Stimulated activated CD4-positive, alpha-beta T cell treated with anti-CD3 and anti-CD28 coated beads, TNF-alpha, amount 100 ng/mL, for 24 hours (primary cell): ENCODE measurements around the gene OR10R2.
"Not testable (repeated sequence)": the region's sequence is repeated elsewhere in the genome, so short reads cannot be mapped to it uniquely, and the experiment has no call there.

ENCODE experiments used
- DNase-seq, 3 experiments: peaks; one replicate each; pipeline ENCODE4 v3.0.0-alpha.2; 2020; ENCODE audit warnings: low read depth in 3 of 3

Gene OR10R2, protein sequence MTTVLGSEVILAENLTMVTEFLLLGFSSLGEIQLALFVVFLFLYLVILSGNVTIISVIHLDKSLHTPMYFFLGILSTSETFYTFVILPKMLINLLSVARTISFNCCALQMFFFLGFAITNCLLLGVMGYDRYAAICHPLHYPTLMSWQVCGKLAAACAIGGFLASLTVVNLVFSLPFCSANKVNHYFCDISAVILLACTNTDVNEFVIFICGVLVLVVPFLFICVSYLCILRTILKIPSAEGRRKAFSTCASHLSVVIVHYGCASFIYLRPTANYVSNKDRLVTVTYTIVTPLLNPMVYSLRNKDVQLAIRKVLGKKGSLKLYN

DNA sequence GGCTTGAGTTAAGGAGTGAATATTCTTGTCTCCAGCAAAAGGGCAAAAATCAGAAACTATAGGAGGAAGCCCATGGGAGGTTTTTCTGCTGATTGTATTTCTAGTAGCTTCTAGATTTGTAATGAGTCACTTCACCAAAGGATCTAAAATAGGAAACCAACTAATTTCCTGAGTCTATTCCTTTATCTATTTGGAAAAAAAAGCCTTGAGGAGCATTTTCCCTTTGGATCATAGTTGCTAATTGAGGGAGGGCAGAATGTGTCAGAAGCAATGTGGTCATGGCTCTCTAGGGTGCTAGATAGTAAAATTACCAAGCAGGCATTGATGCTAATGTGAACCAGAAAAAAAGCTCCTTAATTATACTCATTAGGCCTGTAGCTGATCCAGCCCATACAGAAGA, at the start of gene OR10R2:
OR10R2 (plus strand) TSS at position 301 of the 400 bp plus-strand sequence. CDS start 106 bp downstream, outside the sequence.
- DNase-seq: no peak

DNA sequence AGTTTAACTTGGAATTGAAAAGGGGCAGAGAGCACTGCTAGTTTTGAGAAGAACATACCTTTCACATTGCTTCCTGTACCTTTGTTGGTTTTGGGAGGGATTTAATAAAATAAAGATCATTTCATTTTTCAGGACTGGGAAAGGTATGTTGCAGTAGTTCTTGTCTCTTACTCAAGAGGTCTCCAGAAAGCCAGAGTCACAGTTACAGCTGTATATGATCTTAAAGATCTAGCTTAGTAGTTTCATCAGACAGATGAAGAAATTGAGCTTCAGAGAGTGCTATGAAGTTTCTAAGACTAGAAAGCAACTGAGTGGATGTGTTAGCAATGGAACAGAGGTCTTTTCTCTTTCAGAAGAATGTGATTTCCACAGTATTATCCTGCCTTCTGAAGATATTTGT, 47.0 kb upstream of the OR10R2 start:
- DNase-seq: no peak

DNA sequence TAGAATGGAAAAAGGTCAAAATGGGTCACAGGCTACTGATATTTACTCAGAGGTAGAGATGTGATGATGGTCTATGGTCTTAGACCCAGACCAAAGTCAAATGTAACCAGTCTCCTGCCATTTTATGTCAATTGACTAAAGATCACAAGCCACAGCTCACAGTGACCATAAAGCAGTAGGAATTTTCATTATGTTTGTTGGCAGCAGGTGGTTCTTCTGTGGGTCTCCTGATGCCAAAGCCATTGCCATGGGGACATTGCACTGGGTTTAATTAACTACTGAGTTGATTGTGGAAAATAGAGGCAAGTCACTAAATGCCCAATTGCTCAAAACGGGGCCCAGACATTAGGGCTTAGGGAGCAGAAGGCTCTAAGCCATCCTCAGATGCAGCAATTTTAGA, 45.9 kb upstream of the OR10R2 start, which contains the start of gene OR10K2:
OR10K2 (minus strand) TSS at position 101 of the 400 bp plus-strand sequence. CDS start 5,371 bp downstream, outside the sequence.
- DNase-seq: no peak

DNA sequence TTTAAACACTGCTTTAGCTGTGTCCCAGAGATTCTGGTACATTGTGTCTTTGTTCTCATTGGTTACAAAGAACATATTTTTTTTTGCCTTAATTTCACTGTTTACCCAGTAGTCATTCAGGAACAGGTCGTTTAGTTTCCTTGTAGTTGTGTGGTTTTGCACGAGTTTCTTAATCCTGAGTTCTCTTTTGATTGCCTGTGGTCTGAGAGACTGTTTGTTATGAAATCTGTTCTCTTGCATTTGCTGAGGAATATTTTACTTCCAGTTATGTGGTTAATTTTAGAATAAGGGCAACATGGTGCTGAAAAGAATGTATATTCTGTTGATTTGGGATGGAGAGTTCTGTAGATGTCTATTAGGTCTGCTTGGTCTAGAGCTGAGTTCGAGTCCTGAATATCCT, 41.9 kb upstream of the OR10R2 start:
- not testable (repeated sequence) for DNase-seq

DNA sequence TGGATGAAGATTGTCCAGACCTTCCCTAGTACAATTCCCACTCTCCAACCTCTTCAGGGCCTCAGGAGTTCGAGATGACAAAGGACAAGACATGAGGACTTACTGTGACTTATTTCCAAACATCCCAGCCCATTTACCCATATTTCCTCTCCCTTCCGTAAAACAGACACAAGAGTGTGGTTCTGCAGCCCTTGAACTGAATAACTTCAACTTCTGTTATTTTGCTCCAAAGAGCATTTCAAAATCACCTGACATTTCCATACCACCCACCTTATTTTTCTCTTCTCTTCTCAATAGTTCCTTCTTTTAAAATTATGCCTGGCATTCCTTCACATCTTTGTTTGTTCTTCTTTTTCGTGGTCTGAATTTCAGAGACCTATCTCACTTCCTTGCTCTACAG, 37.3 kb upstream of the OR10R2 start:
- DNase-seq: no peak

DNA sequence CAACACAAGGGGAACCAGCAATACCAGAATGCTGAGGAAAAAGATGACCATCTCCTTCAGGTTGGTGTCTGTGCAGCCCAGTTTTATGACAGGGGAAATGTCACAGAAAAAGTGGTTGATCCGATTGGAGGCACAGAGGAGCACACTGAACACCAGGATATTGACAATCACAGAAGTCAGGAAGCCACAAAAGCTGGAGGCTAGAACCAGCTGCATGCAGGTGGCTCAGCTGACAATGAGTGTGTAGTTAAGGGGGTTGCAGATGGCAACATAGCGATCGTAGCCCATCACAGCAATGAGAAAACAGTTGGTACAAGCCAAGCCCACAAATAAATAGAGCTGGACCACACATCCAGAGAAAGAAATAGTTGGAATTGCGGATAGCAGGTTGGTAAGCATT, 26.6 kb upstream of the OR10R2 start:
- DNase-seq: no peak

DNA sequence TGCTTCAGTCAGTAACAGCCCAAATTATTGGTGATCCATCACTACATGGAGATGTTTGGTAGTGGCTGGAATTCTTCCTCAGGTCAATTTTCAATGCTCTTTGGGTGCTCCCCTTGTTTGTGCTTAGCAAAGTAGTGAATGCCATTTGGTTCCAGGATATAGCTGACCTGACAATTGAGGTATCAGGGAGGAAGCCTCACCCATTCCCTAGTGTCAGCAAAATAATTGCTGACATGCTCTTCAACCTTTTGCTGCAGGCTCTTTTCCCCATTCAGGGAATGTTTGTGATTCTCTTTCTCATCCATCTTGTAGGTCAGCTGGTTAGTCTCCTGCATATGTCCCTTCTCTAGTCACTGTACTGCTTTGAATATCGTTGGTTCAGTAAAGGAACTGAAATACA, 17.5 kb upstream of the OR10R2 start:
- no peak for DNase-seq

DNA sequence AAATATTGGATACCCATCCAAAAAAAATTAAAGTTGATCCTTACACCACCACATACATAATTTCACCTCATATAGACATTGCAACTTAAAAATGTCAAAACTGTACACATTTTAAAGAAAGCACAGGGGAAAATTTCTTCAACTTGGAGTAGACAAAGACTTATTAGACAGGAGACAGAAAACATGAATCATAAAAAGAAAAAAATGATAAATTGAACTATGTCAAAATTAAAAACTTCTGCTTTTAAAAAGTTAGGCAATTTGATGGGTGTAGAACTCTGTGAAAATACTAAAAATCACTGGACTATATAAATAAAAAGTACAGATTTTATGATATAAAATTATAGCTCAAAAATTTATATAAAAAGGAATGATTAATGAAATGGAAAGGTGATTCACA, 14.8 kb upstream of the OR10R2 start:
- no peak for DNase-seq

DNA sequence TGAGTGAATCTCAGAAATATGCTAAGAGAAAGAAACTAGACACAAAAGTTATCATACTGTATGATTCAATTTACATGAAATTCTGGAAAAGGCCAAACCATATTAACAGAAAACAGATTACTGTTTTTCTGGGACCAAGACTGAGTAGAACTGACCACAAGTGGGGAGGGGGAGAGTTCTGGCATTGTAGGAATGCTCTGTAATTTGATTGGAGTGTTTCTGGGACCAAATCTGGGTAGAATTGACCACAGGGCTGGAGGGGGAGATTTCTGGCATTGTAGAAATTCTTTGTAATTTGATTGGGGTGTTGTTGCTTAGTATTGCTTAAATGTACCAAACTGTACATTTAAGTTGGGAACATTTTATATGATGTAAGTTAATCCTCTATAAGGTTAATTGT, 13.8 kb upstream of the OR10R2 start:
- DNase-seq: no peak

DNA sequence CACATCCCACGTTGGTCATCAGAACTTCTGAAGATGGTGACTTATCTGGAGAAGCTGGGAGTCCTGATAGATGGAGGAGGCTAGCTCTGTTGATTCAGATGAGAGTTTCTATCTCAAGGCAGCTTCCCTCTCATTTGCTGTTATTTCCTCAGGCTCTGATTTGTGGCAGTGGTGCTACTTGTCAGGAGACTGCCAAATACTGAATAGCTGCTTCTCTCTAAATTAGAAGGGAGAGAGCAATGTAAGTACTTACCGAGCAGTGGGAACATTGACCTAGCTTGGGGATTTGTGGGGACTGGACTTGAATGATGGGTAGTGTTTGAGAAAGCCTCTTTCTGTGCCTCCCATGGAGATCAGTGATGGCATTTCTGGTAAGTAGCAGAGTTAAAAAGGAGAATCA, 10.5 kb upstream of the OR10R2 start, which contains the start of gene OR10K1:
OR10K1 (plus strand) TSS at position 301 of the 400 bp plus-strand sequence. CDS start 3,728 bp downstream, outside the sequence.
- no peak for DNase-seq

DNA sequence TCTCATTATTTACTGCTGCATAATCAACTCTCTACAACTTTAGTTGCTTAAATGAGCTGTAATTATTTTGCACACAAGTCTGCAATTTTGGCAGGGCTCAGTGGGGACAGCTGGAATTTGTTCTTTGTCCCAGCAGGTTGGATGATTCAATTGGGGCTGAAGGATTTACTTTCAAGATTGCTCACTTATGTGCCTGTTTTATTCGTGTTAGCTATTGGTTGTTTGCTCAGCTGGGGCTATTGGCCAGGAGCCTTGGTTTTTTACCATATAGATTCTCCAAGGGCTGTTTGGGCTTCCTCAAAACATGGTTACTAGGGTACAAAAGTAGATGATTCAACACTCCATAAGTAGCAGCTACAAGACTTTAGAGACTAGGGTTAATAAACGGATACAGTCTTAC, 13.4 kb downstream of the OR10R2 start:
- no peak for DNase-seq

DNA sequence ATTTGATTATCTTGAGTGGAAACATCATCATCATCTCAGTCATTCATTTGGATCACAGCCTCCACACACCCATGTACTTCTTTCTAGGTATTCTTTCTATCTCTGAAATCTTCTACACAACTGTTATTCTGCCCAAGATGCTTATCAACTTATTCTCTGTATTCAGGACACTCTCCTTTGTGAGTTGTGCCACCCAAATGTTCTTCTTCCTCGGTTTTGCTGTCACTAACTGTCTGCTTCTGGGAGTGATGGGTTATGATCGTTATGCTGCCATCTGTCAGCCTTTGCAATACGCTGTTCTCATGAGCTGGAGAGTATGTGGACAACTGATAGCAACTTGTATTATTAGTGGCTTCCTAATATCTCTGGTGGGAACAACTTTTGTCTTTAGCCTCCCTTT, 19.3 kb downstream of the OR10R2 start:
- DNase-seq: no peak

DNA sequence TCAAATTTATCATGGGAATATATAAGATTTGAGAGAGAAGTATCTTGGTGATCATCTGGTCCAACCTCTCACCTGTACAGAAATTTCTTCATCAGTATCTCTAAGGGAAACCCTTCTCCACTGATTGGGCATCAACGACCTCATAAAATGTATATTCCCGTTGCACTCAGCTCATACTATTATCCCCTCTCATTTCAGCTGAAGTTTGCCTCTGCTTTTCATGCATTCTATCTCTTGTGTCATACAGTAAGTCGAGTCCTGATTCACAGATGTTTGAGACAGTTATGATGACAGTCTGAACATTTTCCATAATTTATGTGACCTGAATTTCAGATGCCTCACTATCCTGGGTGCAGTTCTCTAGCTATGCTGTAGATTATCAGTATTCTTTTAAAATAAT, 21.0 kb downstream of the OR10R2 start:
- DNase-seq: no peak

DNA sequence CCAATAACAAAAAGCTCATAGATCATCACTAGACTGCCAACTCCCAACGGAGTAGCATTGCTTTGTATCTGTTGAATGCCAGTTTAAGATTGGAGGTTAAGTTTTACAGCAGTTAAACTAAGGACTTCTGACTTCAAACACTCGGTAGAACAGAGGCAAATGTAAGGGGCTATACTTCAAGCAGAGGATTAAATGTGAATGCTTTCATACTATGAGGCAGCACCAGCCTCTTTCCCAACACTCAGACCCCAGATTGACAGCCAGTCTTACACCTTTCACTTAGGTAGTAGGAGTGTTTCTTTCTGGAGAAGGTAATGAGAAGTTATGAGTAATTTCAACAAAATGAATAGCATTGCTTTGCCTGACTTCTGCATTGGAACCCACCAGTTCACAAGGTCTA, 22.8 kb downstream of the OR10R2 start:
- no peak for DNase-seq

DNA sequence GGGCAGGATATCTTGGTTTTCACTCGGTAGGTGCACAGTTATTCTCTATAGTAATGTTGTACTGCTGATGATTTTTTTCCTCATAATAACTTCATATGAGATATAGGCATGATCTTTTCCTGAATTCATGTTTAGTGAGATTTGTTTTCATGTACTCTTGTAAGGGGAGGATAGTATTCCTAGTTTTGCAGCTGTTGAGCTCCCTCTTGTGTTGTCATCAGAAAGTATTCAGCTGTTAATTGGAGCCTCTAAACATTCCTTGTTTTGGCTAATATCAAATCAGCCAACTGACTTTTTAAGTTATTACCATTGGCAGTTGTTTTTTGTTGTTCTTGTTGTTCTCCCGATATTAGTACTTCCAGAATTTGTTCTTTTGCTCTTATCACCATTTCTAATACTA, 24.4 kb downstream of the OR10R2 start:
- DNase-seq: no peak

DNA sequence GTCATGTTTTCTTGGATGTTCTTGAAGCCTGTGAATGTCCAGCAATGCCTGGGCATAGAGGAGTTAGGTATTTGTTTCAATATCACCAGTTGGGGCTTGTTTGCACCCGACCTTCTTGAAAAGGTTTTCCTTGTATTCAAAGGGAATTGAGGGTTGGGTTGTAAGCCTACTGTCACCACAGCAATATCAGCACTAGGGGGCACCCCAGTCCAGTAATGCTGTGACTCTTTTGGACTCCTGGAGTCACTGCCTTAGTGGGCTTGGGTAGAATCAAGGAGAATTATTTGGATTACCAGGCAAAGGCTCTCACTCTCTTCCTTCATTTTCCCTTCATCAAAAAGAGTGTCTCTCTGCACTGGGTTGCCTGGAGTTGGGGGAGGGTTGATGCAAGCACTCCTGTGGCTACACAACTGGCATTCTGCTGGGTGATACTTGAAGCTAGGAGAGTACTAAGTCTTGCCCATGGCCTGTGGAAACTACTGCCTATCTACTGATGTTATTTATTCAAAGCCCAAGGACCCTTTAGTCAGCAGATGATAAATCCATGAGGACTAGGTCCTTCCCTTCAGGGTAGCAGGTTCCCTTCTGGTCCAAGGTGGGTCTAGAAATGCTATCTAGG, 34.5 kb downstream of the OR10R2 start:
- peak; percentile 6 to 44 (median 25) for DNase-seq

DNA sequence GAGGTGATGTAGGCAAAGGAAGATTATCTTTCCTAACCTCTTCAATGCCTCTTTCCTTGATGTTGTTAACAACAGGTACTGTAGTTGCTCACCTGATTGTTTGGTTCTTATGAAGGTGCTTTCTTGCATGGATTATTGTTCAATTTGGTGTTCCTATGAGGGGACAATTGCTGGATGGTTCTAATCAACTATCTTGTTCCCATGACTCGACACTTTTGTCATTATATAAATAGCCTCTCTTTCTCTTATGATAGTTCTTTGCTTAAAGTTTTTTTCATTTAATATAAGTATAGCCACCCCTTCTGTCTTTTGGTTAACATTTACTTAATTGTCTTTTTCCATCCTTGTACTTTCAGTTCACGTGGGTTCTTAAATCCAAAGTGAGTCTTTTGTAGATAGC, 35.5 kb downstream of the OR10R2 start:
- no peak for DNase-seq

DNA sequence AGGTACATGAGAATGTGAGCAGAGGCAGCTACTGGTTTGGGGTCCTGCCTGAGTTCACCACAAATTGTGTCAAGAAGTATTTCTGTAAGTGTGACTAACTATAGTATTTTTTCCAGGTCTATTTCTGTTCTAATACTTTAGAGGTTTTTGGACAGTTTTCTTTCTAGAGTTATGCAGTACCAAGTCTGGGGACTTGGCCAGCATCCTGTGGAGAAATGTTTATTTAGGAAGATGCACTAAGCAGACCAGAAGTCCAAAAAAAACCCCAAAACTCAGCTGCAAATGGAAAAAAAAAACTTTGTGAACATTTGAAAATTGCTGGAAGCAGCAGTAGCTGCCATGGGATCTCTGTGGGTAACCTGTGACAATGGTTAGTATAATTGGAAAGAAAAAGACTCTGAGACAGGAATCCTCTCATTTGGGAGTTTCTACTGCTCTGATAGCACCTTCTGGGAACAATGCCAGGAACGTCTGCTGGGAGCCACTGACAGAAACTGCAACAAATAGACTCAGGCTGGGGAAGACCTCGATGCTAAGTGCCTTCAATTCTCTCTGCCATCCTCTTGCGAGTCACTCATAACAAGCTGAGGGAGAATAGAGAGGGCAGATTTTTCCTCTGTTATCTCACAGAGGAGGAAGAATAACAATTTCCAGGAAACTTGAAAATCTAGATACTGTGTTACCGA, 37.6 kb downstream of the OR10R2 start:
- no peak for DNase-seq

DNA sequence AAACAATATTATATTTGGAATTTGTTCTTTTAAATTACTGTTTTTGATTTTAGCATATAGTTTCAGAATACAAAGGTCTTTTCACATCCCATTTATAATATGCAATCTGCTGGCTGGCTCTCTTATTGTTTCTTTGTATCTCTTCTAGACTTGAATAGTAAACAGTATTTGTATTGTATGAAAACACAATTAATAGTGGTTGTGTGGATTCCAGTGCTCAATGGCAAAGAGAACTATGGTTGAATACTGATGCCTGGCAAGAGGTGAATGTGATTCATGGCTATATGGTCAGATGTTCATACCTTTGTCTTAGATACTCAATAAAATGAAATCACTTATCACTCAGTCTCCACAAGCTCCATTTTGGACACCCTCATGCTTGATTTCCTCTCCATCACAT, 44.9 kb downstream of the OR10R2 start:
- no peak for DNase-seq

DNA sequence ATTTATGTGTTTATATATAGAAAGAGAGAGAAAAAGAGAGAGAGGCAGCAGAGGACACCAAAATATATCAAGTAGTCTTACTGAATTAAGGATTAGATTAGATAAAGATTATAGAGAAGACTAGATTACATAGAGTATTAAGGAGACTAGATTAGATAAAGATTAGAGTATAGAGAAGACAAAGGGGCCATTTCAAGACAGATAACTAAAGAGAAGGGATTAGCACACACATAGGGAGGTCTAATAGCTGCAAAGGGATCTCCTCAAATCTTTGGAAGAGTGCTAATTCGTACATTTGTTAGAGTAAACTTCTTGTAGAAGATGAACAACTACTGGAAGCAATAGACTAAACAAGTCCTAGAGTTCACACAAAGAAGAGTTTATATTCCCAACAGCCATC, 48.0 kb downstream of the OR10R2 start:
- DNase-seq: no peak

DNA sequence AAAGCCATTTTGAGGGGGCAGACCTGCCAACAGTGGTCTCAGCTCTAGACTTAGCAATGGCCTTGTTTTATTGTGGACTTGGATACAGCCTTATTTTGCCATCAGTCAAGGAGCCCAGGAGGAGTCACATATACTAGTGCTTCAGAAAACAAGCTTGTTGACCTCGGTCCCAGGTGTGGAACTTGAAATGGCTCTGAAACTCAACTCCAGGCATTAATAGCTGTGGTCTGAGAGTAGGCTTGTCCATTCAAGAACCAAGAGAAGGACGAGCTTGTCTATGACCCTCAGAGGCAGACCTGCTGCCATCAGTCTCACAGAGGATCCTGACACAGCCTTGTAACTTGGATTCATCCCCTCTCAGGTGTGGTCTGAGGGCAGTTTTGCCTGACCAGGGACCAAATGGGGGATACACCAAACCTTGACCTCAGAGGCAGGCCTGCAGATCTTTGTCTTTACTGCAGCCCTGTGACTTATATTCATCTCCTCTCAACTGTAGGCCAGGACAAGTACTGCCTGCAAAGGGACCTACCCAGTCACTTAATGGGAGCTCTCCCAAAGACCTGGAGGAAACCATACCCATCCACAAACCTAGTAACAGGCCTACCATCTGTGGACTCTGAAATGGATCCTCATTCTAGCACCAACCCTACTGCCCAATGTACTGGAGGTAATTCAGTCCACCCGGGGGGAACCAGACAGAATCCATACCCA, 49.1 kb downstream of the OR10R2 start:
- DNase-seq: no peak

DNA sequence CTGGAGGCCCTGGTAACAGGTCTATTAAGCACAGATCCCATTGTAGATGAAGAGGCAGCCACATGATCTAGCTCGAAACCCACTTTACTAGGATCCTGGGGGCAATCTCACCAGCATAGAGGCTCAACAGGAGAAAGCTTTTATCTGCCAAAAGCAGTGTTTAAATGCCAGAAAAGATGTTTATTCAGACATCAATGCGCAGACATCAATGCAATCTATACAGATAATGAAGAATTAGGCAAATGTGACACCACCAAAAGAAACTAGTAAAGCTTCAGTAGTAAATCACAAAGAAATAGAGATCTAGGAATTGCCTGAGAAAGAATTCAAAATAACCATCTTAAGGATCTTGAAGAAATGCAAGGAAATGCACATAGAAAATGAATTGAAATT, 49.6 kb downstream of the OR10R2 start:
- no peak for DNase-seq
